HepG2 (cell line): Measurements from ENCODE around the gene ACSL1. TPM values are rescaled to one million over a fixed set of nuclear protein-coding genes. Genes with fewer than 3 reads are reported as not detected.
A peak's percentile ranks its signal among the peaks of the same experiment; 100 is the strongest.

Experiments
- ATAC-seq: fragments of 200-7000 bp; cut with Tn5 transposase; 3 replicates; pipeline ENCODE4 v1.9.1; 2020; ENCODE audit warnings: mild to moderate bottlenecking, moderate library complexity
- BruUV-seq: library from RNA; stranded (reverse); fragments of 400-500 nt; replicated peaks from 2 replicates; lab custom pipeline; 2021; lab: Mats Ljungman, UMichigan
- CTCF ChIA-PET: fragments of 300-600 bp; formaldehyde crosslinking; extraction: SDS; loops from one replicate; lab custom pipeline; 2021; ENCODE audit warnings: low total read pairs, inconsistent platforms, low intra/inter-chr PET ratio; lab: Yijun Ruan, JAX
- POLR2A ChIA-PET: fragments of 350-600 bp; sonication (Branson Sonifier 250); formaldehyde crosslinking; loops from one replicate; lab custom pipeline; 2020; ENCODE audit warnings: antibody characterized with exemption, inconsistent platforms; lab: Yijun Ruan, JAX
- DNase-seq: peaks from one replicate; pipeline ENCODE4 v3.0.0-alpha.2; 2015; ENCODE audit warnings: low spot score
- FAIRE-seq: peaks from 3 replicates; lab custom pipeline; 2011; peaks lifted over from hg19 to GRCh38; lab: Jason Lieb, UNC
- H2AFZ ChIP-seq: one replicate; pipeline ENCODE4 v1.6.1; 2011; ENCODE audit warnings: low read length, inconsistent platforms
- H3K27ac ChIP-seq: fragments of 300-600 bp; 3 replicates; pipeline ENCODE4 v1.8.0; 2011; ENCODE audit warnings: mixed run types, mild to moderate bottlenecking, mixed read lengths, low read length, inconsistent platforms; ENCODE audit not compliant: insufficient read depth; ENCODE audit errors: extremely low read length
- H3K27me3 ChIP-seq, 2 experiments: fragments of 200-600 bp in 1 of 2; 2 replicates in 1 of 2; 3 replicates in 1 of 2; pipeline versions ENCODE4 v1.6.0 to v1.8.0; 2011; ENCODE audit warnings: low read length in 2 of 2, mild to moderate bottlenecking in 2 of 2, moderate library complexity in 2 of 2, inconsistent platforms in 1 of 2; ENCODE audit not compliant: insufficient read depth in 2 of 2, control insufficient read depth in 1 of 2
- H3K36me3 ChIP-seq, 2 experiments: fragments of 200-600 bp in 1 of 2; replicated peaks in 1 of 2; 2 replicates in 1 of 2; 3 replicates in 1 of 2; pipeline versions ENCODE4 v1.5.1 to v1.8.0; 2011; ENCODE audit warnings: low read length in 2 of 2, inconsistent platforms in 1 of 2; ENCODE audit not compliant: insufficient read depth in 2 of 2, control insufficient read depth in 1 of 2
- H3K4me1 ChIP-seq: 2 replicates; pipeline ENCODE4 v1.5.1; 2012; ENCODE audit warnings: low read length, inconsistent platforms; ENCODE audit not compliant: insufficient read depth
- H3K4me2 ChIP-seq: 2 replicates; pipeline ENCODE4 v1.6.0; 2011; ENCODE audit warnings: low read depth, low read length, inconsistent platforms
- H3K4me3 ChIP-seq, 3 experiments: fragments of 200-600 bp in 1 of 3; sonication (generic), shearing (Covaris generic) in 1 of 3; replicated peaks in 1 of 3; 2 replicates each; pipeline ENCODE4 v1.5.1; 2011 to 2016; ENCODE audit warnings: low read length in 3 of 3, inconsistent platforms in 2 of 3, low read depth in 2 of 3, mild to moderate bottlenecking in 2 of 3, control low read depth in 1 of 3, mixed read lengths in 1 of 3; ENCODE audit not compliant: insufficient read depth in 1 of 3
- H3K79me2 ChIP-seq: one replicate; pipeline ENCODE4 v1.6.1; 2011; ENCODE audit warnings: low read length, inconsistent platforms; ENCODE audit not compliant: insufficient read depth
- H3K9ac ChIP-seq: 2 replicates; pipeline ENCODE4 v1.6.0; 2011; ENCODE audit warnings: mild to moderate bottlenecking, low read depth, low read length, inconsistent platforms; ENCODE audit not compliant: insufficient read depth
- H3K9me3 ChIP-seq: 2 replicates; pipeline ENCODE4 v1.5.1; 2012; ENCODE audit warnings: mild to moderate bottlenecking, low read length
- H4K20me1 ChIP-seq: 2 replicates; pipeline ENCODE4 v1.6.0; 2011; ENCODE audit warnings: inconsistent platforms, mild to moderate bottlenecking, low read length, moderate library complexity; ENCODE audit not compliant: insufficient read depth
- ONECUT2 ChIP-seq: sonication (generic); formaldehyde crosslinking; IDR thresholded peaks from 2 replicates; pipeline ENCODE4 v1.4.0; 2020; ENCODE audit warnings: missing genetic modification reagents
- POLR2AphosphoS5 ChIP-seq: IDR thresholded peaks from 2 replicates; pipeline ENCODE4 v1.6.1; 2012; ENCODE audit warnings: low read depth, low read length
- ZFX ChIP-seq: sonication (generic); formaldehyde crosslinking; IDR thresholded peaks from 2 replicates; pipeline ENCODE4 v1.4.0; 2020; ENCODE audit warnings: mild to moderate bottlenecking, low read depth, missing genetic modification reagents, moderate library complexity
- WGBS: methylation state at CpG from one replicate; pipeline ENCODE4 v1.1.6; 2017; ENCODE audit warnings: low lambda C conversion rate; 5-methylcytosine and 5-hydroxymethylcytosine counted together
- in situ Hi-C: cut with HindIII; loops from 2 replicates; pipeline ENCODE4 v1.10.0; 2017; ENCODE audit warnings: low pct_unique_long_range_greater_than_20kb; ENCODE audit not compliant: extremely low pct_ligation_motif_present
- intact Hi-C: fragments of 100-400 bp; cut with micrococcal nuclease; formaldehyde crosslinking; loops from one replicate; pipeline ENCODE4 v1.10.0; 2022; ENCODE audit not compliant: unreplicated experiment
- polyA plus RNA-seq, 8 experiments: library from polyadenylated mRNA; depleted of rRNA in 3 of 8; stranded (reverse) in 7 of 8; unstranded in 1 of 8; fragments of >200 nt; fragmentation: Illumina TruSeq in 4 of 8; extraction: Trizol in 4 of 8; gene quantifications; 2 replicates each; pipeline versions ENCODE4 v1.2.1 to v1.2.3, GENCODE V29; 2011 to 2016; ENCODE audit warnings: low read depth in 4 of 8, missing spikeins in 1 of 8, mixed read lengths in 1 of 8; ENCODE audit not compliant: insufficient read depth in 1 of 8
- total RNA-seq, 5 experiments: library from RNA; depleted of rRNA; stranded (reverse); fragments of >200 nt; fragmentation: Illumina TruSeq; extraction: Trizol; gene quantifications; 2 replicates each; pipeline ENCODE4 v1.2.3, GENCODE V29; 2016; ENCODE audit warnings: low read depth in 1 of 5
- TF ChIP-seq, protein P1 (sequence below): sonication (generic); formaldehyde crosslinking; IDR thresholded peaks from 2 replicates; pipeline ENCODE4 v1.4.0; 2020; ENCODE audit warnings: missing genetic modification reagents
- TF ChIP-seq, protein P2 (sequence below): sonication (generic); formaldehyde crosslinking; IDR thresholded peaks from 2 replicates; pipeline ENCODE4 v1.5.0; 2020; ENCODE audit warnings: missing genetic modification reagents, mild to moderate bottlenecking, borderline replicate concordance
- TF ChIP-seq, protein P3 (sequence below): sonication (generic); formaldehyde crosslinking; IDR thresholded peaks from 2 replicates; pipeline ENCODE4 v1.4.0; 2020; ENCODE audit warnings: mild to moderate bottlenecking, missing genetic modification reagents
- TF ChIP-seq, protein P4 (sequence below): IDR thresholded peaks from 2 replicates; pipeline ENCODE4 v1.6.1; 2016
- TF ChIP-seq, protein P5 (sequence below): sonication (generic); formaldehyde crosslinking; IDR thresholded peaks from 2 replicates; pipeline ENCODE4 v1.5.0; 2020; ENCODE audit warnings: mild to moderate bottlenecking, missing genetic modification reagents
- TF ChIP-seq, protein P6 (sequence below): sonication (generic); formaldehyde crosslinking; IDR thresholded peaks from 2 replicates; pipeline ENCODE4 v1.9.0; 2021; ENCODE audit warnings: missing genetic modification reagents, mild to moderate bottlenecking, borderline replicate concordance

The ACSL1 gene
- total and polyA plus RNA-seq, 2 of the 13 experiments (the other 11 are each of a cell fraction or from before 2014, with no cell fraction given): 10.0 to 29.8 TPM

DNA sequence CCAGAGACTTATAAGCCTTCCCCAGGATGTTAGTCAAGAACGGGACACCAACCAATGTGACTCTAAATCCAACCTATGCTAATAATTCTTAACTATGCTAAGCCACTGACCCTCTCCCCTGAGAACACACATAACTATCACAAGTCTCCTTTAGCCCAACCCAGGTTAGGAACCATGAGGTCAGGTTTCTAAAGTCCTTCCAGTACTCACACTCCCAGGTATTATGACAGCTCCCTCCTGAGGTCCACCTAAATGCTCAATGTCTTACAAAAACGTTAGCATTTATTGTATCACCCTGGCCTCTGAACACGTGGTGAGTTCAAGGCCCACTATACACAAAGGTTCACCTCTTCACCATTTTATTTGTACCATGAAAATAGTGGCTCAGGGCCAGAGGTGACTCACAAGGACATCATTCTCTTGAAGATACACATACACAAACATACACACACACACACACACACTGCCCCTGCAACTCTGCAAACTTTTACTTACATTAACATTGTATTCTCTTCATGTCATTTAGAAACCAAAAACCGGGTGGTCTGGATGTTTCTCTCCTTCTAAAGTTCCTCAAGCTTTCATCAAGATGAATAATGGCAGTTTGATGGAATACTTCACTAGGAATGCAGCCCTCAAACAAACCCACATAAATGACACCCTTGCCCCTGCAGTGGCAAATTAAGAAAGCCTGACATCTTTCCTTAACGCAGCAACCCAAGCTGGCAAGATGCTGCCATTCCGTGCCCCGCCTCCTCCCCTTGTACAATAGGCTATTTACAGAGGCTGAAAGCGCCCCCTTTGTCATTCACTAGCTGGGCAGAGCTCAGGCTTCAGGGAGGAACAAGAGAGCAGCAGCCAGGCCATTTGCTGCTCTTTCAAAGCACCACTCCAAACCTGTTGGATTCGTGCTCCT, 17.7 kb downstream of the ACSL1 start:
- Histone ChIP-seq H3K79me2 (peaks cover 10% of the 10 kb centered on the region), H3K4me1 (peaks cover 72% of the 10 kb centered on the region), H3K27ac (peak overlapping the region; percentile 5), H3K27me3 (no peaks in the 10 kb centered on the region), H3K4me3 (0 out of 6 replicates have a peak overlapping the region, but pooled peaks of 1 of the 3 experiments have one; percentile 14), H3K9ac (peak overlapping the region; percentile 23), H4K20me1 (no peaks in the 10 kb centered on the region), H3K4me2 (peak overlapping the region; percentile 60), H3K9me3 (no peaks in the 10 kb centered on the region), H2AFZ (no peak overlapping the region), H3K36me3 (peaks cover 0 to 1% of the 10 kb centered on the region in 2 experiments; a peak in 1 of 5 replicates)
- POLR2A ChIA-PET: interaction anchor here (1.1 to 2.3 kb wide), 4 partner anchors 13 to 89 kb away, joined by 4 to 6 read pairs (median 4); partner anchors contain the start of gene CENPU
- peak; percentile 30 for FAIRE-seq
- no TSS peak for BruUV-seq
- peak; percentile 85 for DNase-seq
- peak; percentile 78 for ATAC-seq
- in situ Hi-C loops: no loop called here
- CTCF ChIA-PET: no interaction called here
- WGBS: 13% methylated on average over 8 of the region's 9 CpGs
- intact Hi-C loops: loop anchor here (1.0 to 10.0 kb wide), 2 partner anchors 30 to 177 kb away; no protein-coding TSS in a partner anchor
- TF ChIP-seq, protein P1, sequence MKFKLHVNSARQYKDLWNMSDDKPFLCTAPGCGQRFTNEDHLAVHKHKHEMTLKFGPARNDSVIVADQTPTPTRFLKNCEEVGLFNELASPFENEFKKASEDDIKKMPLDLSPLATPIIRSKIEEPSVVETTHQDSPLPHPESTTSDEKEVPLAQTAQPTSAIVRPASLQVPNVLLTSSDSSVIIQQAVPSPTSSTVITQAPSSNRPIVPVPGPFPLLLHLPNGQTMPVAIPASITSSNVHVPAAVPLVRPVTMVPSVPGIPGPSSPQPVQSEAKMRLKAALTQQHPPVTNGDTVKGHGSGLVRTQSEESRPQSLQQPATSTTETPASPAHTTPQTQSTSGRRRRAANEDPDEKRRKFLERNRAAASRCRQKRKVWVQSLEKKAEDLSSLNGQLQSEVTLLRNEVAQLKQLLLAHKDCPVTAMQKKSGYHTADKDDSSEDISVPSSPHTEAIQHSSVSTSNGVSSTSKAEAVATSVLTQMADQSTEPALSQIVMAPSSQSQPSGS: peak; percentile 37; the same call in 1 of the 2 replicates
- TF ChIP-seq, protein P2, sequence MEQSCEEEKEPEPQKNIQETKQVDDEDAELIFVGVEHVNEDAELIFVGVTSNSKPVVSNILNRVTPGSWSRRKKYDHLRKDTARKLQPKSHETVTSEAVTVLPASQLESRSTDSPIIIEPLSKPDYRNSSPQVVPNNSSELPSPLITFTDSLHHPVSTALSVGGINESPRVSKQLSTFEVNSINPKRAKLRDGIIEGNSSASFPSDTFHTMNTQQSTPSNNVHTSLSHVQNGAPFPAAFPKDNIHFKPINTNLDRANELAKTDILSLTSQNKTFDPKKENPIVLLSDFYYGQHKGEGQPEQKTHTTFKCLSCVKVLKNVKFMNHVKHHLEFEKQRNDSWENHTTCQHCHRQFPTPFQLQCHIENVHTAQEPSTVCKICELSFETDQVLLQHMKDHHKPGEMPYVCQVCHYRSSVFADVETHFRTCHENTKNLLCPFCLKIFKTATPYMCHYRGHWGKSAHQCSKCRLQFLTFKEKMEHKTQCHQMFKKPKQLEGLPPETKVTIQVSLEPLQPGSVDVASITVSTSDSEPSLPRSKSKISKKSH (CRISPR knock-in tag): no peak
- no peak for TF ChIP-seq ZFX (CRISPR knock-in tag)
- TF ChIP-seq, protein P3, sequence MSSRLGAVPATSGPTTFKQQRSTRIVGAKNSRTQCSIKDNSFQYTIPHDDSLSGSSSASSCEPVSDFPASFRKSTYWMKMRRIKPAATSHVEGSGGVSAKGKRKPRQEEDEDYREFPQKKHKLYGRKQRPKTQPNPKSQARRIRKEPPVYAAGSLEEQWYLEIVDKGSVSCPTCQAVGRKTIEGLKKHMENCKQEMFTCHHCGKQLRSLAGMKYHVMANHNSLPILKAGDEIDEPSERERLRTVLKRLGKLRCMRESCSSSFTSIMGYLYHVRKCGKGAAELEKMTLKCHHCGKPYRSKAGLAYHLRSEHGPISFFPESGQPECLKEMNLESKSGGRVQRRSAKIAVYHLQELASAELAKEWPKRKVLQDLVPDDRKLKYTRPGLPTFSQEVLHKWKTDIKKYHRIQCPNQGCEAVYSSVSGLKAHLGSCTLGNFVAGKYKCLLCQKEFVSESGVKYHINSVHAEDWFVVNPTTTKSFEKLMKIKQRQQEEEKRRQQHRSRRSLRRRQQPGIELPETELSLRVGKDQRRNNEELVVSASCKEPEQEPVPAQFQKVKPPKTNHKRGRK: no peak
- TF ChIP-seq, protein P4, sequence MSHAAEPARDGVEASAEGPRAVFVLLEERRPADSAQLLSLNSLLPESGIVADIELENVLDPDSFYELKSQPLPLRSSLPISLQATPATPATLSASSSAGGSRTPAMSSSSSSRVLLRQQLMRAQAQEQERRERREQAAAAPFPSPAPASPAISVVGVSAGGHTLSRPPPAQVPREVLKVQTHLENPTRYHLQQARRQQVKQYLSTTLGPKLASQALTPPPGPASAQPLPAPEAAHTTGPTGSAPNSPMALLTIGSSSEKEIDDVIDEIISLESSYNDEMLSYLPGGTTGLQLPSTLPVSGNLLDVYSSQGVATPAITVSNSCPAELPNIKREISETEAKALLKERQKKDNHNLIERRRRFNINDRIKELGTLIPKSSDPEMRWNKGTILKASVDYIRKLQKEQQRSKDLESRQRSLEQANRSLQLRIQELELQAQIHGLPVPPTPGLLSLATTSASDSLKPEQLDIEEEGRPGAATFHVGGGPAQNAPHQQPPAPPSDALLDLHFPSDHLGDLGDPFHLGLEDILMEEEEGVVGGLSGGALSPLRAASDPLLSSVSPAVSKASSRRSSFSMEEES: 0 out of 2 replicates have a peak, but pooled peaks have one; percentile 42
- TF ChIP-seq, protein P5, sequence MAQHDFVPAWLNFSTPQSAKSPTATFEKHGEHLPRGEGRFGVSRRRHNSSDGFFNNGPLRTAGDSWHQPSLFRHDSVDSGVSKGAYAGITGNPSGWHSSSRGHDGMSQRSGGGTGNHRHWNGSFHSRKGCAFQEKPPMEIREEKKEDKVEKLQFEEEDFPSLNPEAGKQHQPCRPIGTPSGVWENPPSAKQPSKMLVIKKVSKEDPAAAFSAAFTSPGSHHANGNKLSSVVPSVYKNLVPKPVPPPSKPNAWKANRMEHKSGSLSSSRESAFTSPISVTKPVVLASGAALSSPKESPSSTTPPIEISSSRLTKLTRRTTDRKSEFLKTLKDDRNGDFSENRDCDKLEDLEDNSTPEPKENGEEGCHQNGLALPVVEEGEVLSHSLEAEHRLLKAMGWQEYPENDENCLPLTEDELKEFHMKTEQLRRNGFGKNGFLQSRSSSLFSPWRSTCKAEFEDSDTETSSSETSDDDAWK (CRISPR knock-in tag): no peak
- TF ChIP-seq, protein P6, sequence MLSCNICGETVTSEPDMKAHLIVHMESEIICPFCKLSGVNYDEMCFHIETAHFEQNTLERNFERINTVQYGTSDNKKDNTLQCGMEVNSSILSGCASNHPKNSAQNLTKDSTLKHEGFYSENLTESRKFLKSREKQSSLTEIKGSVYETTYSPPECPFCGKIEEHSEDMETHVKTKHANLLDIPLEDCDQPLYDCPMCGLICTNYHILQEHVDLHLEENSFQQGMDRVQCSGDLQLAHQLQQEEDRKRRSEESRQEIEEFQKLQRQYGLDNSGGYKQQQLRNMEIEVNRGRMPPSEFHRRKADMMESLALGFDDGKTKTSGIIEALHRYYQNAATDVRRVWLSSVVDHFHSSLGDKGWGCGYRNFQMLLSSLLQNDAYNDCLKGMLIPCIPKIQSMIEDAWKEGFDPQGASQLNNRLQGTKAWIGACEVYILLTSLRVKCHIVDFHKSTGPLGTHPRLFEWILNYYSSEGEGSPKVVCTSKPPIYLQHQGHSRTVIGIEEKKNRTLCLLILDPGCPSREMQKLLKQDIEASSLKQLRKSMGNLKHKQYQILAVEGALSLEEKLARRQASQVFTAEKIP (CRISPR knock-in tag): no peak
- TF ChIP-seq ONECUT2: peak; percentile 28; the same call in 1 of the 2 replicates
- no peak for TF ChIP-seq POLR2AphosphoS5
